ENCODE data around the gene SDK2.

Gene SDK2

DNA sequence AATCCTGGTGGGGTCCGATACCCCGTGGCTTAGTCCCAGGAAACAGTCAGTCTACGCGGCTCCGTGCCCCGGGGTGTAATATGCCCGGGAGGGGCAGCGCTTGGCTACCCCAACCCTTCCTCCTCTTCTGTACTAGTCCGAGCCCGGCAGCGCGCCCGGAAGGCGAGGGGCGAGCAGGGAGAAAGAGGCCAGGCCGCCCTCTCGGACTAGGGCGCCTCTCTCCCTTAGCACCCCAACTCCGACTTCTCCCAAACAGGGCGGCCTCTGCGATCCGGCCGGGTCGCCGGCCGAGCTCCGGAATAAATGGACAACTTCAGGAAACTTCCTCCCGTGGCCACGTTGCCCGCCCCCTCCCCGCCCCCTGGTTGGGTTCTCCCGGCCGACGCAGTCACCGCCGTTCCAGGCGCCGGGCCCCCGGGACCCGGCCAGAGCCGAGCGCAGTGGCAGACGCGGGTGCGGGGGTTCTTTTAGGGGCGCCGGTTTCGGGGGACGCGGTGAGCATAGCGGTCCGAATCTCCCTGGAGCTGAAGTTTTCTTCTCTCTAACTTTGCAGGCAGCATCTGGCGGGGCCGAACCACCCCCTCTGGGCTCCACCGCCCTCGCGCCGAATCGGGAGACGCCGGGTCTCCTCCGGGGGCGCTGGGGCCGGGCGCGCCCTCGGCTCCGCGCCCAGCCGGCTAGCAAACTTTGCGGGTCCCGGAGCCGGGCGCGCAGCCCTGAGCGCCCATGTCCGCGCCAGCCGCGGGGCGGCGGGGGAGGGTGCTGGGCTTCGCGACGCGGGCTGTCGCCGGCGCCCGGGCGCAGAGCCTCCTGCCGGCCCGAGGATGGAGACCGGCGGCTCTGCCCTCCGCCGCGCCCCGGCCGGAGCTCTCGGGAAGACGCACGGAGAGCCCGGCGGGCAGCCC is at the start of gene SDK2:
Gene SDK2, minus strand, starts transcription at position 301 of the 905 bp plus-strand sequence. CDS start 357 bp downstream, outside the sequence.
- no peak for DNase-seq (ENCODE audit: low read depth in 1 of 2, low spot score in 1 of 2)

- no peak for DNase-seq (ENCODE audit: low read depth in 1 of 2, low spot score in 1 of 2)
These were observed 48.8 kb upstream of the SDK2 start for GRCh38 chr17:73693071-73693470.

DNA sequence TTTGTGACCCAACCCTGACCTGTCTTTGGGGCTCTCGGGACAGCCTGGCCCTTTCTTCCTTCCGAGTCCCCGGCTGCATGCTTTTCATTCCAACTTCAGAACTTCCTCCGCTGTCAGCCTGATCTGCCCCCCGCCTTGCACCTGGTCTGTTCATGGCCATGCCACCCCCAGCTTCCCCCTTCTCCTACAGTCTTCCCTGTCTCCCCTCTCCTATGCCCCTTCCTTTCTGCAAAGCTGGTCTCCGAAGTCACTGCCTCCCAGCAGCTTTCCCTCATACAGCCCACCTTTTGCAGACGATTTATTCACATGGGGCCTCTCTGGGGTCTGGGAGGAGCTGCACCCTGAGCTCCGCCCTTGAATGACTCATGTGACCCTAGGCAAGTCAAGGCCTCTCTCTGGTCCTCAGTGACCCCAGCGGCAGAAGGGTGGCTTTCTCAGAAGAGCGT is 47.1 kb upstream of the SDK2 start:
- DNase-seq (ENCODE audit: low read depth in 1 of 2, low spot score in 1 of 2), result no peak

DNA sequence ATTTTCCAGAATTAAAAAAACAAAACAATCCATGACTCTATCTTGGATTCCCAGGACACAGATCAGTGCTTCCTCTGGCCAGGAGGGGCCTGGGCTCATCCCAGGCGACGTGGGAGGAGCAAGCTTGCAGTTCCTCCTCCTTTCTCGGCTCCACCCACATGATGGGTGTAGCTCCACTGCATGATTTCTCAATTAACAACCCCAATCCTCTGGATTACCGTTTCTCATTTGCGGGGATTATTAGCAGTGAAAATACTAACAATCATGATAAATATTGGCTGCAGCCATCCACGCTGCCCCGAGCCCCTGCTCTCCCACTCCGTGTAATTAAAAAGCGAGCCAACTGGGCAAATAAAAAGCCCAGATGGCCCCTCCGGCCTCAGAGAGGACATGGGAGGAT is 46.4 kb upstream of the SDK2 start:
- DNase-seq (ENCODE audit: low read depth in 1 of 2, low spot score in 1 of 2), result no peak

DNA sequence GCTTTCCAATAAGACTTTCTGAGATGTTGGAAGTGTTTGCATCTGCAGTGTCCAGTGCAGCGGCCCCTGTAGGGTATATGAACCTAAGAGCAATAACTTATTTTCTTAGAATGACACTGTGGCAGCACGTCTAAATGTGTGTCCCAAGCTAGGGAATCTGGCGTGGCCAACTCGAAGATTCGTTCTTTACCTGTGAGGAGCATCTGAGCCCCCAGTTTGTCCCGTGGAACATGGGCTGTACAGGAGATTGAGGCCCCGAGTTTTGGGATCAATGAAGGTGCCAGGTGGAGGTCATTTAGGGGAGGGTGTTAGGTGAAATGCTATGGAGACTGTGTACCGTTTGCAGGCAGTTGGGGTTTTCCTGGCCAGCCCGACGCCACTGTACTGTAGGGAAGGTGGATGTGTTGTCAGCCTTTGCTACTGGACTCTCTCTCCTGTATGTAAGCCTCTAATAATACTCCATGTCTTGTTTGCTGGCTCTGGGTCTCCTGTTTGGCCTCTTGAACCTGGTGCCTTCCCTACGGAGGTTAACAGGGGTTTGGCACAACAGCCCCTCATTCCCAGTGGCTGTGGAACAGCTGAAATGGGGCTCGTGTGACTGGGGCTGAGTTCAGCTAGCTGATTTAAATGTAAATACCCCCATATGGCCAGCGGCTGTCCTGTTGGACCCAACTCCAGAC is 45.5 kb upstream of the SDK2 start:
- DNase-seq (ENCODE audit: low read depth in 1 of 2, low spot score in 1 of 2), result no peak

- DNase-seq (ENCODE audit: low read depth in 1 of 2, low spot score in 1 of 2), result no peak
These were observed 42.7 kb upstream of the SDK2 start for GRCh38 chr17:73686961-73687360.

DNA sequence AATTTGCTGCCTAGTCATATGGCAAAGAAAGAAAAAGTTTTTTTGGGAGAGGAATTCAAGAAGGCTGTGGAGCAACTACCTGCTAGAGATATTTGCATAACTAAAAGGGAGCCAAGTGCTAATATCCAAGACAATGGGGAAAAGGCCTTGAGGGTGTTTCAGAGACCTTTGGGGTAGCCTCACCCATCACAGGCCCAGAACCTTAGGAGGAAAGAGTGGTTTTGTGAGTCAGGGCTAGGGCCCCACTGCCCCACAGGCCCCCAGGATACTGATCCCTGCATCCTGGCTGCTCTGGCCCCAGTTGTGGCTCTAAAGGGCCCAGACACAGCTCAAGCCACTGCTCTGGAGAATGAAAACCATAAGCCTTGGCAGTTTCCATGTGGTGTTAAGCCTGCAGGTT is 41.9 kb upstream of the SDK2 start:
- DNase-seq (ENCODE audit: low read depth in 1 of 2, low spot score in 1 of 2), result no peak

DNA sequence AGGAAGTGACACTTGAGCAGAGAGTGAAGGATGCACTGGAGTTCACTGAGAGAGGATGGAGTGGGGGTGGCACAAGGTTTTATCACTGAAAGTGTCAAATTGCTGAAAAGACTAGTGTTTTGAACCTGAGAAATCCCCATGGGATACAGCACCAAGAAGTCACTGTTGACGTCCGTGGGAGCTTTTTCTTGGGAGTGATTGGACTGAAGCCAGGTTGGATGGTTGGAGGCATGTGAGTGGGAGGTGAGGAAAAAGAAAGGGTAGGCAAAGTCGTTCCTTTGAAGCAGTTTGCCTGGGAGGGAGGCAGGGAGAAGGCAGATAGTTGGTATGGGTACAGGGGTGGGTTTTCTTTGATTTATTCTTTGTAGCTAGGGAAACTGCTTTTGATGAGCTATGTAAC is 39.9 kb upstream of the SDK2 start:
- DNase-seq (ENCODE audit: low read depth in 1 of 2, low spot score in 1 of 2), result no peak

DNA sequence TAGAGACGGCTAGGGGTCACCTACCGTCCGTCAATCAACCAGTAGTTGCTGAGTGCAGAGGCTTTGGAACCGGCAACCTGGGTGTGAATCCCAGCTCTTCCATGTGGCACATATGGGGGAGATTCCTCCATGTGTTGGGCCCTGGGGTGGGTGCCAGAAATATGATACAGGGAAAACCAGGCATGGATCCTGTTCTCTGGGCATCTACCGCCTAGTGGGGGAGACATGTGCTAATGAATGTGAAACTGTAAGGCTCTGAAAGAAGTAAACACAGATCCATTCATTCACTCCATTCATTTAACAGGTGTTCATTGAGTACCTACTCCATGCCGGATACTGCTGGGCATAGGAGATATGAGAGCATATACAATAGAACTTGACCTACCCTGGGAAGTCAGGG is 39.5 kb upstream of the SDK2 start:
- DNase-seq (ENCODE audit: low read depth in 1 of 2, low spot score in 1 of 2), result no peak

DNA sequence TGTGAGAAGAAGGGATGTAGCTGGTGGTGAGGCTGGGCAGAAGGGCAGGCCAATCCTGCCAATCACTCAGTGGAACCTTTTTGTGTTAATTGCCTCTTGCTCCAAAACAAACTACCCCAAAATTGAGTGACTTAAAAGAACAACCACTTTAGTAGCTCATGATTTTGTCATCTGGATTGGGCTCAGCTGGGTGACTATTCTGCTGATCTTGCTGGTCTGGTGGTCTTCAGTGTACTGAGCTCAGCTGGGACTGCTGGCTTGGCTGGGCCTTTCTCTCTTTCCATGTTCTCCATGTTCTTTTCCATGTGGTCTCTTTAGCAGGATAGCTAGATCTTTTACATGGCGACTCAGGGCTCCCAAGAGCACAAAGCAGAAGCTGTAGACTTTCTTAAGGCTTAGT is 37.7 kb upstream of the SDK2 start:
- no peak for DNase-seq (ENCODE audit: low read depth in 1 of 2, low spot score in 1 of 2)

- DNase-seq (ENCODE audit: low read depth in 1 of 2, low spot score in 1 of 2), result no peak
These were observed 35.2 kb upstream of the SDK2 start for GRCh38 chr17:73679476-73679875.

GRCh38 chr17:73678999-73679398 is 34.8 kb upstream of the SDK2 start:
- no peak for DNase-seq (ENCODE audit: low read depth in 1 of 2, low spot score in 1 of 2)

GRCh38 chr17:73669771-73670170 is 25.5 kb upstream of the SDK2 start:
- no peak for DNase-seq (ENCODE audit: low read depth in 1 of 2, low spot score in 1 of 2)

DNA sequence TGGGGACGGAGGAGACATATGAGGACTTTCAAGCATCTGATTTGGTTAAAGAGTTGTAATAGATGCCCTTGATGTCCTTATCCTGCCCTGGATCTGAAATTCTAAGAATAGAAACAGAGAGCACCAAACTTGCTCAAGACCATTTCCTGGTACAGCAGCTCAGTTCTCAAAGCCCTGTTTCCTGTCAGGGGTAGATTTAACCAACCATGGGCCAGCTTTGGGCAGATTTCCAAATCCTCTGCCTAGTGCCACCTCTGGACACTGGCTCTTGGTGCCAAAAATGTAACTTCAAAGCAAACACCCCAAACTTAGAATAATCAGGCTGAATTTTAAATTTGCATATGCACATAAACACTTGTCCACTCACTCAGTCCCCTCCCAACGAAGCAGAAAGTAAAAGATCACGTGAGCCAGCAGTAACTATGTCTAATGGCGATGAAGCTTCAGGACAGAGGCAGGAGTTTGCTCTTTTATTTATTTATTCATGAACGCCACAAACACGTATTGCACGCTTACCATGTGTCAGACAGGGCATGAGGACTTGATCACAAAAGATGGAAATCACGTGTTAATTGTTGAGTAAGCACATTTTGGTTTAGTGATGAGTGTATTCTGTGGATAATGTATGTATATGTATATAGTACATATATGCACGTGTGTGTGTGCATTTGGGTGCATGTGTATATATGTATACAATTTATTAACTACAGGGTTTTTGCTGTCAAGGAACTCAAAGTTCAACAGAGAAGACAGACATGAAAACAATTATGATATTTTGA is 23.1 kb upstream of the SDK2 start:
- DNase-seq (ENCODE audit: low read depth in 1 of 2, low spot score in 1 of 2), result no peak

DNA sequence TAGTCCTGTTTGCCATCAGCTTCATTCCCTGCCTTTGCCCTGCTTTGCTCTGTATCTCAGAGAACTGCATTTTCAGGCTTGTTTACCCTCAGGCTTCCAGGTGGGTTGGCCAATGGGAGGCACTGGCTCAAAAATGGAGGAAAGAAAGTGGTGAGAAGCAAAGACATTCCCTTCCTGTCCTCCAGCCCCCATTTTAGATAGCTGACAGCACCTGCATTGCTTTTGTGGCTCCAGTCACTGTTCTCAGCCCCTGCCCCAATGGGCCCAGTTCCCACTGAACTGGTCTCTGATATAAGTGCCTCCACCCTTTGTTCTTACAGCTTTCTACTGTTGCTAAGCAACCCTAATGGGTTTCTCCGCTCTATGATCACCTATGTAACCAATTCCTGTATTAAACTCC is 19.4 kb upstream of the SDK2 start:
- no peak for DNase-seq (ENCODE audit: low read depth in 1 of 2, low spot score in 1 of 2)

DNA sequence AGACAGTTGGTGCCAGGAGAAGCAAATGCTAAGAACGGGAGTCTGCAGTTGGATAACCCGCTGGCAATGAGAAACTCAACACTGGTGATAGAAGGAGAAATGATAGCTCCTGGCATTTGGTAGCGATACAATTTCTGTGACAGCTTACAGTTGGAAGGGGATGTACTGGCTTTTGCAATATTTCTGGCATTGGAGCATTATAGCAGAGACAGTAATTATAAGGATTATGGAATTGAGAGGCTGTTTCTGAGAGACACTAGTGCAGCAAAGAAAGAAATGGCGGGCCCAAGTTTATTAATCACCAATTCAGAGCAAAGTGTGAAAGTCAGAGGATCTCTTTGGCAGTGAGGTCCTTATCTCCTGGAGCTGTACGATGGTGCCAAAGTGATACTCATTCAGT is 16.1 kb upstream of the SDK2 start:
- DNase-seq (ENCODE audit: low read depth in 1 of 2, low spot score in 1 of 2), result no peak

GRCh38 chr17:73658821-73659515 is 14.7 kb upstream of the SDK2 start:
- DNase-seq (ENCODE audit: low read depth in 1 of 2, low spot score in 1 of 2), result no peak

- no peak for DNase-seq (ENCODE audit: low read depth in 1 of 2, low spot score in 1 of 2)
These were observed 13.3 kb upstream of the SDK2 start for GRCh38 chr17:73657473-73658116.

DNA sequence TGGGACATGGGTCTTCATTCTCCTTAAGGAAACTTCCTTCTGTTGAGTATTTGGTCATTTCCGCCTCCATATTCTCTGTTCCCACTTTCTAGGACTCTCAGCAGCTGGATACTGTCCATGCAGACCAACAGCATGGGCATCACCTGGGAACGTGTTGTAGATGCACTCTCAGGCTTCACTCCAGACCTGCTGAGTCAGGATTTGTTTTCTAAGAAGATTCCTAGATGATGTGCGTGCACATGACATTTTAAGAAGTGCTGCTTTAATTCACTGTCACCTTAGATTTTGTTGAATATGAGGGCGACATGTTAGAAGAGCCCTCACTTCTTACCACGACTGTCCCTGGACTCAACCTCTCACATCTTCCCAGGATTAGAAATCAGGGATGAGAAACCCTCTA is 10.0 kb upstream of the SDK2 start:
- no peak for DNase-seq (ENCODE audit: low read depth in 1 of 2, low spot score in 1 of 2)

- no peak for DNase-seq (ENCODE audit: low read depth in 1 of 2, low spot score in 1 of 2)
These were observed 9.6 kb upstream of the SDK2 start for GRCh38 chr17:73653810-73654209.

Data from activated T-helper 1 cell treated with anti-CD3 and anti-CD28 coated beads, Interleukin-2, amount 50 U/mL, for 16 hours (primary cell).